HG03103 (cell line): ENCODE measurements around the gene WDR17.

Source experiments
- ATAC-seq: cut with Tn5 transposase; IDR thresholded peaks from one replicate; pipeline ENCODE4 v1.9.1; 2021; ENCODE audit warnings: low read depth; ENCODE audit not compliant: unreplicated experiment

WDR17 gene

DNA sequence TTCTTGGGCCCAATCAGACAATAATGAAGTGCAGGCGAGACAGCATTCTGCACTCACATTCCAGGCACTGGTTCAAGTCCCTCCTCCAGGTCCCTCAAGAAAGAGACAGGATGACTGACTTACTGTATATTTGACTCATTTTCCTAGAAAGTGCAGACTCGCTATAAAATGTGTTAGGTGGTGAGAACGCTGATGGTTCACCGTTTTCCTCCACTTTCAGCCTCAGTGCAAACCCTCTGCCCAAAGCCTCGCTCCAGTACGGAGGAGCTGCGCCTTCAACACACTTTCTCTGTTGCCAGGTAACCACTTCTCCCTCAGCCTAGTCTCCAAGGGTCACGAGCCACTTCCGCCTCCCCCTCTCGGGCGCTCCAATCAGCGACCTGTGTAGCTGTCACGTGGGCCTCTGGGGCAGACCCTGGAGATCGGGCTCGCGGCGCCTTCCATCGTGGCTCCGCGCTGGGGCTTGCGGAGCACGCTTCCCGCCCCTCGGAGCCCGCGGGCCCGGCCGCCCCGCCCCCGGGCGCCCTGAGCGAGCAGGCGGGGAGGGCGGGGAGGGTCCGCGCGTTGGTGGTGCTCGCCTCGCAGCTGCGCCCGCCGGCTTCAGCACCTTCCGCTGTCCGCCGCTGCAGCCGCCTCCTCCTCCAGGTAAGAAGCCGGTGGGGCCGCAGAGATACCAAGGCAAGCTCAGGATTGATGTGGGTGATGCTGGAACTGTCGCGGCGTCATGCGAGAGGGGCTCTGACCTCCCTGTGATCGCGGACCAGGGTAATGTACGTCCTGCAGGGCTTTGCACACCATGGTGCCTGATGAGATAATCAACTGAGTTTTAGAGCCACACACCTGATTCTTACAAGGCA lies at the start of gene WDR17:
Gene WDR17, plus strand, starts transcription at position 407 of the 857 bp plus-strand sequence. CDS start 45,740 bp downstream, outside the sequence.
- peak; percentile 100 for ATAC-seq

DNA sequence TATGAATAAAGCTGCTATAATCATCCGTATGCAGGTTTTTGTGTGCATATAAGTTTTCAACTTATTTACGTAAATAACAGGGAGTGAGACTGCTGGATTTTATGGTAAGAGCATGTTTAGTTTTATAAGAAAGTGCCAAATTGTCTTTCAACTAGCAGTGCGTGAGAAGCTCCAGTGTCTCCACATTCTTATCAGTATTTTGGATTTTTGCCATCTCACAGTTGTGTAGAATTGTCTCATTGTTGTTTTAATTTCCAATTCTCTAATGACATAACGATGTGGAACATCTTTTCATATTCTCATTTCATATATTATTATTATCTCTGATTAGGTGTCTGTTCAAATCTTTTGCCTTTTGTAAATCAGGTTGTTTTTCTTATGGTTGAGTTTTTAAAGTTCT lies 49.0 kb upstream of the WDR17 start:
- no peak for ATAC-seq

GRCh38 chr4:176020481-176021085 lies 45.1 kb upstream of the WDR17 start:
- ATAC-seq = no peak

DNA sequence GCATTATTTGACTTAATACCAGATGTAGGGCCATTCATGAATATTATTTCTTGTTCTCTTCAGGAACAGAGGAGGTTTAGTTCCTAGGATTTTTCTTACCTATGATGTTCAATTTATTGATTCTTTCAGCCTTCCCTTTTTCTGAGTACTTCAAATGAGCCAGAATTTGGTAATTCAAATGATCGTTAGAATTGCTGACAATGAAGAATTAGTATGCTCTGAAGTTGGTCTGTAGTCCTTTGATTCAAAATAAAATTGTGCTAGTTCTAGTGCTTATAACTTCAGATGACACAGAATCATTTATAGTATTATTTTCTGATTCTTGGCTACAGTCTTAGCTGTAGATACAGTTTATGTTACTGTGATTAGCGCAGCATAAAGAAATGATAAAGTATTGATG lies 35.2 kb upstream of the WDR17 start:
- no peak for ATAC-seq

DNA sequence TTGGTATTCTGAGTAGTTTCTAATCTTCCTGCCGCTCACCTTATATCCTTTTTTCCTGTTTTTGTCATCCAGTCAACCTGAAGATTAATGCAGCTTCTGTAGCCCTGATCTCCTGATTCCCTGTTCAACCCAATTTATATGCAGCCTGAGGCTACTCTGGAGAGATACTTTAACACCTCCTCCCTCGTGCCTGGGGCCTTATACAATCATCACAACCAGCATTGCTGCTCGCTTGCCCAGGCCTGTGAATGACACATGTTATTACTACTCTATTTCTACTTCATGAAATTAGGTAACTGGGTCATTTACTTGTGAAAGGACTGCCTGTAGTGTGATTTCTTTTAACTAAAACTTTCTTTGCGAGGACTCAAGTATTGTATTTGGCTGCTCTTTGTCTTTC lies 33.7 kb upstream of the WDR17 start:
- no peak for ATAC-seq

- no peak for ATAC-seq
These were observed 33.2 kb upstream of the WDR17 start for GRCh38 chr4:176032454-176032853.

DNA sequence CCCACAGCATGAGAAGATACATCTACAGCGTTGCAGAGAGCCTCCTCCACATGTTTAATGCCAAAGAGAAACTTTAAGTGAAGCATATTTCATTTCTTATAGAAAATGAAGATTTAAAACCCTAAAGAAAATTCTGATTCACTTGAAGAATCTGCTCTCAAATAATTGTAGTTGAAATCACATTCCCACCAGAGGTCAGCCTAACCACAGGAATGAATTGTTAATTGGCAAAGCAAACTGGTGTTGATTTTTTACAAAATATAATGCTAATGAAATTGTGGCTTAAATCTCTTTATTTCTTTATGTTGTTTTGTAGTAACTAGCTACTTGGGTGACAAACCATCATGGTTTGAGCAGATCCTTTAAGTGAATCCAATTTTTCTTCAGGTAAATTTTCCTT lies 31.1 kb upstream of the WDR17 start:
- ATAC-seq = no peak

DNA sequence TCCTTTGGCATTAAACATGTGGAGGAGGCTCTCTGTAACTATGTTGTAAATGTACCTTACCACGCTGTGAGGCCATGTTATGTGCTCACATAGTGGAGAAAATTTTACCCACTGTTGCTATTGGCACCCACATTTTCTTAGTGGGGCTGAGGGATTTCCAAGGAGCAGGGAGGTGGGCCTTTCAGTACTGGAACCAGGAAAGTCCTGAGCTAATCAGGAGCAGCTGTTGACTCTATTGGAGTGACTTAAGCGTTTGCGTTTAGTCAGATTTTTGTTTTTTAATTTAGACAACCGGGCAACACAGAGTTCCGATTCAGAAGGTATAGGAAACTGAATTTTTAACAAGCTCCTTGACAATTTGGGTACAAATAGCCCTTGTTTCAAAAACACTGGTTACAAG lies 30.7 kb upstream of the WDR17 start:
- ATAC-seq = no peak

- peak; percentile 72 for ATAC-seq
These were observed 28.9 kb upstream of the WDR17 start for GRCh38 chr4:176036585-176037205.

- no peak for ATAC-seq
These were observed 26.9 kb upstream of the WDR17 start for GRCh38 chr4:176038789-176039188.

GRCh38 chr4:176042195-176042594 lies 23.4 kb upstream of the WDR17 start:
- ATAC-seq = no peak

DNA sequence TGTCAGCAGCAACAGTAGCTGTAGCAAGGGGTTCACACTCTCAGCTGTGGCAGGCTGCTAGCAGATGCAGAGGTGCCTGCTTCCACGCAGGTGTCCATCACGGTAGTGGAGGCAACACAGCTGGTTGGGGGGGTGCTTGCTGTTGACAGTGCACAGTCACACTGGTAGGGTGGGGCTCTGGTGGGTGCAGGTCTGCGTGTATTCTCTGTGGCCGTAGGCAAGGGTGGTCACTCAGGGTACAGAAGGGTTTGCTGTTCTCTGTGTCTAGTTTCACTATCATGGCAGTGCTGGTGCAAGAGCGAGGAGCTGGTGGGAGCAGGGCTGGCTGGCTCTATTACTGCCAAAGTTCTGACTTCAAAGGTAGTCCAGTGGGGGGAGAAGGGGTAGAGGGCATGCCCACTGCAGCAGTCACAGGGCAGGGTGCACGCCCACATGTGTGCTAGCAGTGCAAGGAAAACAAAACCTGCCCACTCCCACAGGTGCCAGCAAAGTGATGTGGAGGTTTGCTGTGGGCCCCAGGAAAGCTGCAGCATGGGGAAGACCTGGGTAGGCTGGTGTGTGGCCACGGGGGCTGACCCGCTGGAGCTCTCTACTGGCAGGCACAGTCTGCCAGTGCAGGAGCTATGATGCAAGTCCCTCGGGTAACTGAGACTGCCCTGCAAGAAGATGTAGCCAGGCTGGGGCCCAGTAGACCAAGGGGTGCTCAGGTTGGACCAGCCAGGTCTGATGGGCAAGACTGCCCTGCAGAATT lies 21.6 kb upstream of the WDR17 start:
- no peak for ATAC-seq

DNA sequence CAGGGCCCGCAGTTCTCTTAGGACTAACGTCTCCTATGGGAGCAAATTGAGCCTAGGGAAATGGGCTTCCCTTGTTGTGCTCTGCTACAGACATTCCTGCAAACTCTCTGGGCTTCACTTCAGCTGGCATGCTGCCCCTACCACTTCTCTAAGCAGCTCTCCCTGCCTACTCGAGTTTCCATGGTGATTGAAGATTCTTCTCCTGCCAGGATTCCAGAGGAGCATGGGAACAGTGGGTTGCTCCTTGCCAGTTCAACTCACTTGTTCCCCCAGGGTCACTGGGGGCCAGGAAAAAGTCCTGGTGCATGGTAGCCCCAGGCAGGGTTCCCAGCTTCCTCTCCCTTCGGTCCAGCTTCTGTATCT lies 21.1 kb upstream of the WDR17 start:
- ATAC-seq = no peak

DNA sequence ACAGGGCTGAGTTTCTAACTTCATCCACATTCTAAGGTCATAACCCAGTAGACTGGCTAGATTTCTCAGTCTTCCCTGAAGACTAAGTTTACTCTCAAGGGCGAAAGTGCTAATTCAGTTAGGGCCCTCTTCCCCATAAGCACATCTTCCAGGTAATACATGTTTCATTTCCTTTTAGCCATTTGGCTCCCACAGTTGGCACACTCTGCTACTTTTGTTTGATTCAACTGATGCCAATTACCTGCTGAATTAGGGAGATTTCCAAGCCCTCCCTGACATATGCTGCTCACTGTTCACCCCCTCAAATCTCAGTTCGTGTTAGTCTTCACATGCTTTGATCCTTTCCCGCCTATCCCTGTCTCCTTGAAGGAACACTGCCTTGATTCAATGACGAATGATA lies 17.0 kb upstream of the WDR17 start:
- ATAC-seq = no peak

DNA sequence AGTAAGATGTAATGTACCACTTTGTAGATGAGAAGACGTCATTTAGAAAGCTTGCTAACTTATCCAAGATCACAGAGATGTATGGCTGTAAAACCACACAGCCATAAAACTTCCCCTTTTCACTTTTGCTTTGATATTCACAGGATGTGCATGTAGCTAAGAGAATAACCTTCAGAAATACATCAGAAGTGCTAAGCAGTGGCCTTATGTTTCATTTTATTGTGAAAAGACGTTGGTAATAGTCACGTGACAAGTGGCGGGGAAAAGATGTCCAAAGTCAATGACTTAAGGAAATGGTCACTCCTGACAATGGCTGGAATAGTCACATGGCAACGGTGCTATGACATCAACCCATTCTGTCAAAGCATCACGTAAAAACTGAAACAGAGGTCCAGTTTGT lies 12.9 kb upstream of the WDR17 start:
- peak; percentile 98 for ATAC-seq

DNA sequence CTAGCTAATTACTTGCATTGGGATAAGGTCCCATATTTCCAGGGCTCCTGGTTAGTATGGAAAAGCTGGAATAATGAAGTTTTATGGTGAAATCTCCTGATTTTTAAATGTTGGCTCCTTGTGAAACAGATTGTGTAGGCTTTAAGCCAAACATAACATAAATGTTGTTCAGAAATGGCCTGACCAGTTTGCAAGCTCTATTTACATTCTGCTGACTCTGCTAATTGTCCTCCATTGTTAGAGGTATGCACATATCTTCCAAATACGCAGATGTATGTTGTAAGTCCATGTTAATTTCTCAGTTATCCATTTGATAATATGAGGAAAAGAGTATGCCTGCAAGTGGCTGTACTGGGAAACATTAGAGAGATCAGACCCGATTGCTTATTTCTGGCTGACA lies 11.9 kb upstream of the WDR17 start:
- ATAC-seq = no peak

- ATAC-seq = no peak
These were observed 10.7 kb upstream of the WDR17 start for GRCh38 chr4:176054942-176055341.

DNA sequence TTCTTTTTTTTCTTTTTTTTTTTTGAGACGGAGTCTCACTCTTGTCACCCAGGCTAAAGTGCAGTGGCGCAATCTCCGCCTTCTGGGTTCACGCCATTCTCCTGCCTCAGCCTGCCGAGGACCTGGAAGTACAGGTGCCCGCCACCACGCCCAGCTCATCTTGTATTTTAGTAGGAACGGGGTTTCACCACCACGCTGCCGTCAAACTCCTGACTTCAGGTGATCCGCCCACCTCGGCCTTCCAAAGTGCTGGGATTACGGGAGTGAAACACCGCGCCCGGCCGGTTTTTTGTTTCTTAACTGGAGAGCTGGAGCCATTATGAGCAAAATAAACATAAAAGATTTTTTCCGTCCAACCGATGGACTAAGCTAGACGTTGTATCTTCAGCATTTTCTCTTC lies 1.9 kb upstream of the WDR17 start:
- ATAC-seq = no peak

GRCh38 chr4:176064539-176064938 lies 1.1 kb upstream of the WDR17 start:
- no peak for ATAC-seq

DNA sequence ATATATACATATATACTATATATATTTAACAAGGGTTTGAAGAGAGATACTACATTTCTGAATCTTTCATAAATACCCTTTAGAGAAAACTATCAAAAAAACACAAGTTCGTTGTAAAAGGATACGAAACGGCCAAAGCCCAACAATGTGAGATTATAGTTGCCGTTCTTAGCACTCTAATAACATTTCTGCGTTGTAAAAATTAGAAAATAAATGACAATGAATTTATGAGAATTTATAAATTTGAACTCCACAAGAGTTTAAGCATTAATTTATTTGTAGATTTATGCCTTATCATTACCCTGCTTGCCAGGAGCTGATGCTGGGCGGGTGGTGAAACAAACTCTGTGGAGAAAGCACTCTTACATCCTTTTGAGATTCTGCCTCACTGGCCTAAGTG lies 1.1 kb downstream of the WDR17 start:
- no peak for ATAC-seq

GRCh38 chr4:176077561-176077960 lies 11.9 kb downstream of the WDR17 start:
- no peak for ATAC-seq
